Stimulated activated CD4-positive, alpha-beta T cell treated with anti-CD3 and anti-CD28 coated beads, Interleukin-12 subunit alpha, Interleukin-12 subunit beta, amount 100 ng/mL, for 48 hours (primary cell): ENCODE results near the gene CLEC4E.
A peak's percentile ranks its signal among the peaks of the same experiment; 100 is the strongest.
"Not testable (repeated sequence)": the region's sequence is repeated elsewhere in the genome, so short reads cannot be mapped to it uniquely, and the experiment has no call there.

Experiments
- DNase-seq, 3 donors: peaks; one replicate each; pipeline ENCODE4 v3.0.0-alpha.2; 2020; ENCODE audit warnings: low read depth in 2 of 3, low spot score in 1 of 3

The CLEC4E gene

DNA sequence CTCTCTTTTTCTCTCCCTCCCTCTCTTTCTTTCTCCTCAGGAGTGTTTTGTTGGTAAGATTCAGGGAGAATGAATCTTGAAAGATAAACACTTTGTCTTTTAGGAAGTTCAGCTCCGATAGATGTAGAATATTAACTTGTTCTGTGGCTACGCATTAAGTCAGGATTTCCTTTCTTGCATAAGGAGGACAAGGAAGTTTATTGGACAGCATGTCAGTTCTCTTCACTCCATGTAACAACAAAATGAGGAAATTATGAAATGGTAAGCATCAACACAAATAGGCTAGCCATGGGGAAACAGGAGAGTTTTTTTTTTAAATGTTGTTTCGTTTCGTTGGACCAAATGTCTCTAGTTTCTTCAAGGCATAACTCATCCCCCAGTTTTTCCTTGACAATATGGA, at the start of gene CLEC4E:
Gene CLEC4E, minus strand, starts transcription at position 75 of the 400 bp plus-strand sequence. CDS start 108 bp downstream, outside the sequence.
- not testable (repeated sequence) for DNase-seq

DNA sequence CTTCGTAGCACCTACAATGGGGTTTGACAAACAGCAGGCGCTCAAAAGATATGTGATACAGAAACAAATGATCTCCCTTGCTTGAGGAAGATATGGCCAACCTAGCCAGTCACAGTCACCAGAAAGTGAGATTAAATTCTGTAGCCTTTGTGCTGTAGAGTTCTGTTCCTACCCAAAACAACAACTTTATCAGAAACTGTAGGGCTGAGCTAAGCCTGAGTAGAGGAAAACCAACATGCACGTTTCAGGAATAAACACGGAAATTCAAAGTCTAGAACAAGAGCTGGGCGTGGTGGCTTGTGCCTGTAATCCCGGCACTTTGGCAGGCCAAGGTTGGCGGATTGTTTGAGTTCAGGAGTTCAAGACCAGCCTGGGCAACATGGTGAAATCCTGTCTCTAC, 49.0 kb upstream of the CLEC4E start:
- no peak for DNase-seq

- DNase-seq = not testable (repeated sequence)
Measured at GRCh38 chr12:8584478-8584877, 43.8 kb upstream of the CLEC4E start.

DNA sequence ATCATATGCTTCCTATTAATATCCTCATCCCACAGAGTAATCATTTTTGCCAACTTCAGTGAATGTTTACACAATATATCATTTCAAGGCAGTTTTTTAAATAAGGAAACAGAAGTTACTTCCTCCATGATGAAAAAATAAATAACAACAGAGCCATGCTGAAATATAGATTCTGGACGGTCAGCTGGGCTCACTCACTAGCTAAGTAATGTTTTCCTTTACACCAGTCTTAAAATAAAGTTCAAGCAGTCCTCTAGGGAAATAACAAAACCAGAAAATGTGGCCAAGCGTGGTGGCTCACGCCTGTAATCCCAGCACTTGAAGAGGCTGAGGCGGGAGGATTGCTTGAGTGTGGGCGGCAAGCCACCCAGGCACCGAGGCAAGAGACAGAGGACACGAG, 43.3 kb upstream of the CLEC4E start:
- no peak for DNase-seq

DNA sequence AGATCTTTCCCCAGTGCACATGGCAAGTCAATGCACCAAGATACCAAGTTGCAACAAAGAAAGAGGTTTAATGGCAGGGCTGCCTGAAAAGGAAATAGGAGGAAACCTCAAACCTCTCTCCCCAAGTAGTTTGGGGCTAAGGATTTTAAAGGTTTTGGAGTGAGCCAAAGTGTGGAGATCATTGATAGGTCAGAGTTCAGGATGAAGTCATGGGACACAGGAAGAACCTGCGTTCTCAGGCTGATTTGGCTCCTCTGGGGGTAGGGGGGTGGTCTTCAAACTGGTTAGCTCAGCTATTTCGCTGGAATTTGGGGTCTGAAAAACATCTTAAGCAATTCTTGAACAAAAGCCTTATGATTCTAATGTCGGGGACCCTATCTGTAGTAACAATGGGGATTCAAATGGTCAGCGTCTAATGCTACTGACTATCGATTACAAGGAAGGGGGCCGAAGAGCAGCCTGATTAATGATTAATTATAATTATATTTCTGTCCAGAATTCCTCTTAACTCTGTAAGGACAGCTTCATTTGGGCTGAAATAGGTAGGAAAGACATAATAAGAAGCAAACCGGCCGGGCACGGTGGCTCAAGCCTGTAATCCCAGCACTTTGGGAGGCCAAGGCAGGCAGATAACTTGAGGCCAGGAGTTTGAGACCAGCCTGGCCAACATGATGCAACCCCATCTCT, 40.5 kb upstream of the CLEC4E start:
- DNase-seq = no peak

DNA sequence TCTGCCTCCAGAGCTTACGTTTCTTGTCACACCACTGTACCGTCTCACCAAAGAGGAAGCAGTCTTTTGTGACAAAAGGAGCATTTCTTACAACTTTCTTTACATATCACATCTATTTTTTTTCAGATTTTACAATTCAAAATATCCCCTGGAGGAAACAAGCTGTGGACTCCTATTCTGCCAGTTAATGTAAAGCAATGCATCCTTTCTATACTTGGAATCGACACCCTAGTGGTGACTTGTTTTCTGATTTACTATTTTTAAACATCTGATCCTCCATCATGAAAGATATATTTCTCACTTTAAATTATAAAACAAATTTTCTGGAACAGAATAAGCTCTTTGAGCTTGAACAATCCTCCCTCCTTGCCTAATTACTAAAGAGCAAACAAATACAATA, 37.2 kb upstream of the CLEC4E start:
- DNase-seq = no peak

DNA sequence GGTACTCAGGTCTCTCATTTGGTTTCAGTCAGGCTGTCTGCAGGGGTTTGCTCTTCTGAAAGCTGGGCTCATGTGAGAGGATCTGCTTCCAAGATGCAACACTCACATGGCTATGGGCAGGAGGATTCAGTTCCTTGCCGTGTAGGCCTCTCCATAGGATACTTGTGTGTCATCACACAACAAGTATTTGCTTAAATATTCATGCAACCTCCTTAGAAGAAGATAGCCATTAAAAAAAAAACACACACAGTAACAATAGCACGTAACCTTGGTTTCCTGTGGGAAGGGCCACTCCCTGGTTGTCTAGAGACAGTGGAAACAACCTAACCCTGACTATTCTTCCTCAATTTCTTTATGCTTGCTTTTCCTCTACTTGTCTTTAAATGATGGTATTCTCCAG, 31.8 kb upstream of the CLEC4E start:
- DNase-seq = no peak

DNA sequence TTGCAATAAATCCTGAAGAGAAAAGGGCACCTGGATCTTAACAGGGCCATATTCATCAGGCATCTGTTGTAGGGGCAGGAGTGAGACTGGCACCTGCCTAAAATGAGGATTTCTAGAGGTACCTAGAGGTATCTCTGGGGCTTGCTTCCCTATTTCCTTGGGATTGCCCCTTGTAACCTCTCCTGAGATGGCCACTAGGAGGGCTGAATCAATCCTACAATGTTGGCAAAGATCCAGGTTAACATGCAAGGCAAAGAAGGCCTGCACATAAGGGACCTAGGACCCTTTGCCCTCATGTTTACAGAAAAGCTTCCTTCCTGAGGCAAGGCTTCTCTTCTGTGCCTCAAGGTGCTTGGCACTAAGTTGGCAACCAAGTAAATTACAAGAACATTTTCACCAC, 25.8 kb upstream of the CLEC4E start:
- no peak for DNase-seq

GRCh38 chr12:8566052-8566451, 25.3 kb upstream of the CLEC4E start:
- not testable (repeated sequence) for DNase-seq

DNA sequence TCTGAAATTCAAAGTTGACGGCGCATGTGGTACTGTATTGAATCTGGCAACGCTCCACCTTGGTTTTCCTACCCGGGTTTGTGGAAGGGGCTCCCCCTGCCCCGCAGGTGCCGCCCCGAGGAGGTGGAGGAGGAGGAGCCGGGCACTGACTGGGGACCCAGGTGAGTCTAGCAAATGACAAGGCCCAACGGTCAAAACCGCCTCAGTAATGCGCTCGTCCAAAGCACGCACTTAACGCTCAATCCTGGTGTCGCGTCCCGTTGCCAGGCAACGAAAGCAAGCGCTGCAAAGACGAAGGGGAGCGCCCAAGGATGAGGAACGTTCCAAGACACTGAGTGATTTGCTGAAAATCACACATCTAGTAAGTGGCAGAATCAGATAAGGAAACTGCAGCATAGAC, 24.0 kb upstream of the CLEC4E start:
- DNase-seq = no peak

- no peak for DNase-seq
Measured at GRCh38 chr12:8563356-8563755, 22.7 kb upstream of the CLEC4E start.

DNA sequence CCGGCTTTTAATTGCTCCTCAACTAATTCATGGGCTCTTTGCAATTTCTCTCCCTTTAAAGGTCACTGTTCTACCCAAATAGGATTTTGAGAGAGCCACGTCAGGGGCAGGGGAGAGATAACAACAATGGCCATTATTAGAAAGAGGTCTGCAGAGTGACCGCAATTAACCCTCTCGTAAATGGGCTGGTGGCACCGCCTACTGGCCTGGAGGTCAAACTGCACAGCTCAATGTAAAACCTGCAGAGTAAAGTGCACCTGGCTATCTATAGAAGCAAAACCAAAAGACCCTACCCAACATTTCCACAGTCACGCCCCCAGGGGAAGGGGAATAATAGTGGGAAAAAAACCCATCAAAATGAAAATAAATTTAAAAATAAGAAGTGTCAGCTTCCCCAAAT, 21.6 kb upstream of the CLEC4E start:
- no peak for DNase-seq

- DNase-seq = no peak
Measured at GRCh38 chr12:8561011-8561410, 20.3 kb upstream of the CLEC4E start.

GRCh38 chr12:8559676-8560075, 19.0 kb upstream of the CLEC4E start:
- DNase-seq = no peak

- no peak for DNase-seq
Measured at GRCh38 chr12:8556531-8557097, 15.9 kb upstream of the CLEC4E start.

GRCh38 chr12:8554451-8555195, 13.9 kb upstream of the CLEC4E start:
- DNase-seq = no peak

DNA sequence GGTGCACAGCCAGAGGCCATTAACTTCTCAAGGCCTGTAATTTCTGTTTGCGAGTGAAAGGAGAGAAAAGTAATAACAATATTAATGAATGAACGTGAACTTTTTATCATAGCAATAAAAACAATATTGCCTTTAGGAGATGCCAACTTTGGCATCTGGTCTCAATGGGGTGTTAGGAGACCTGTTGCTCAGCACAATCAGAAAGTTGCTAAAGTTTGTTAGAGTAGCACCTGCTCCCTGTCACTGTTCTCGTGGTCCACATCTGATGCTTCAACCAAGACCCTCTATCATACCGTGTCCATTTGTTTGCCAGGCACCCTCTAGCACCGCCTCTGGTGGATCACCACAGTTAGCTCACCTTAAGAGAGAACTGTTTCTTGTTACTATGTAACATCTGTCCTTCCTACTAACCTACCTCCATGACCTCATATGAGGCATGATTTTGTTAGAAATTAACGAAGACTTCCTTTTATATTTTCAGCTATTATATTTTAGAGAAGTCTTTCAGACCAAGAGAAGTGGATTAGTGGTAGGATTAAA, 12.5 kb upstream of the CLEC4E start:
- DNase-seq = no peak

GRCh38 chr12:8549381-8549780, 8.7 kb upstream of the CLEC4E start:
- no peak for DNase-seq

DNA sequence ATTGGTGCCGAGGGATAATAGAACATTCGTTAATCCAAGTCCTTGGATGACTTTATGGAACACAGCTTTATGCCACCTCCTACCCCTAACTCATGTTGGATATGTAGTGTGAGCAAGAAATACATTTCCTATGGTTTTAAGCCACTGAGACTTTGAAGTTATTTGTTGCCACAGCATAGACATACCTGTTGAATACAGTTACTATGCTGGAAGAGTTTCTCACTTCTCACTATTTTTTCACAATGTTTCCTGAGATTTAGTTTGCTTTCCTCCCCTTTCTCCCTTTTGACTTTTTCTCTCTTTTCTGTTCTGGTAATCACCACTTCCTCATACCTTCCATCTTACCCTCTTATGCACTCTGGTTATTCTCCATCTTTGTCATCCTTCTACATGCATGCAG, 7.5 kb upstream of the CLEC4E start:
- DNase-seq = no peak

DNA sequence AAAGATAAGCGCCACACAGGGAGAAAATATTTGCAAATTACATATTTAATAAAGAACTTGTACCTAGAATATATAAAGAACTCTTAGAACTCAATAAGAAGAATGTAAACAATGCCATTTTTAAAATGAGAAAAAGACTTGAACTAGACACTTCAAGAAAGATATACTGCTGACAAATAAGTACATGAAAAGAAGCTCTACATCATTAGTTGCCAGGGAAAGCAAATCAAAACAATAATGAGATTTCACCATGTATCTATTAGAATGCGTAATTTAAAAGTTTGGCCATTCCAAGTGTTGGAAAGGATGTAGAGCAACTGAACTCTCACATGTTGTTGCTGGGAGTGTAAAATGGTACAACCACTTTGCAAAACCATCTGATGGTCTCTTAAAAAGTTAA, 6.9 kb upstream of the CLEC4E start:
- DNase-seq = no peak

DNA sequence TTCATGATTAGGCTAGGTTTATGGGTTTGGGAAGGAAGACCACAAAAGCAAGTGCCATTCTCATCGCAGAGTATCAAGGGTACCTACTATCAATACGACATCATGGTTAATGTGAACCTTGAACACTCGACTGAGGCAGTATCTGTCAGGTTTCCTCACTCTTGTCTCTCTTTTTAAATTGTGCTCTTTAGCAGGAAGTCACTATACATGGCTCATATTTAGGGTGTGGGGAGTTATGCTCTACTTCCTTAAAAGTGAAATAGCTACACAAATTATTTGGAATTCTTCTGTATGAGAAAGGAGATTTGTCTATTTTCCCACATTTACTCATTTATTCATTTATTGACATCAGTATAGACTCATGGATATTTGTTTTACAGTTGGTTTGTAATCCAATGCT, 5.9 kb upstream of the CLEC4E start:
- DNase-seq = no peak

DNA sequence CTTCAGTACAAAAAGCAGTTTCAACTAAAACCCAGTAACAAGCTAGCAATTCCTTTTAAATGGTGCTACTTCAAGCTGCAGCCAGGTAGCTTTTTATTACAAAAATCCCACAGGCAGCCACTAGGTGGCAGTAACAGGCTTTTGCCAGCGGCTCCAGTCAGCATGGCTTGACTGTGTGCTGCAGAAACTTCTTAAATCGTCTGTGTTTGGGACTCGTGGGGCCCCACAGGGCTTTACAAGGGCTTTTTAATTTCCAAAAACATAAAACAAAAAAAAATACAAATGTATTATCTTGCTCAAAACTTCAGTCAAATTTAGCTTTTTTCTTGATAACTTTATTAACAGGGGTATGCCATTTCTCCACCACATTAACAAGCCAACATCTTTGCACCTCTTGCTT, 3.6 kb upstream of the CLEC4E start:
- DNase-seq = peak; percentile 21 to 77 (median 49)
